ENCODE measurements around the gene BAIAP2.

GRCh38 chr17:81115749-81116464, 81.0 kb downstream of the BAIAP2 start:
- TF ChIP-seq POLR2A (IDR thresholded peaks at IDR 0.05) (no peak), CTCF (IDR thresholded peaks at IDR 0.05) (no peak), POLR2AphosphoS5 (IDR thresholded peaks at IDR 0.05) (peak in 3 of 4 donors; percentile 35 to 79 (median 48))
